GM19238 (cell line): Measurements from ENCODE around the gene MARCHF2.
A peak's percentile ranks its signal among the peaks of the same experiment; 100 is the strongest.

ENCODE experiments used
- DNase-seq: peaks from one replicate; pipeline ENCODE4 v3.0.0; 2011; ENCODE audit warnings: low spot score; ENCODE audit not compliant: insufficient read length

The MARCHF2 gene

DNA sequence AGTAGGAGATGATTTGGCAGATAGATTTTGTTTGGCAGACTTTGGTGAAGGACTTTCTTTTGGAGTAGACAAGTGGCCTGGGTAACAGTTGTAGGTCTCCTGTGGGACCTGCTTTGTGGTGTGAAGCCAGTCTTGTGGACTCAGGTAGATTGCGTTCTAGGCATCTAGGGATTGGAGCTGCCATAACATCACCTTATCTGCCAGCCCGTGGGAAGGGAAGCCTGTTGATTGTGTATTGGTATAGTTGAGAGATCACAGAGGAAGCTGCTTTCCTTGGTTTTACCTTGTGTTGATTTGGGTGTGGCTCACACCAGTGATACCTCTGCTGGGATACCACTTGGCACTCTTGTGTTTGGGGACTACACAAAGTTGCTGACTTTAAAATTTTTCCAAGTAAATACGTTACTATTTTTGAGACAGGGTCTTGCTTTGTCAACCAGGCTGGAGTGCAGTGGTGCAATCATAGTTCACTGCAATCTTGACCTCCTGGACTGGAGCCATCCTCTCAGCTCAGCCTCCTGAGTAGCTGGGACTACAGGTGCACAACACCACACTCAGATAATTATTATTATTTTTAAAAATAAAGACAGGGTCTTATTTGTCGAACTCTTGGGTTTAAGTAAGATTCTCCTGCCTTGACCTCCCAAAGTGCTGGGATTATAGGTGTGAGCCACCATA is 39.5 kb downstream of the MARCHF2 start:
- no peak for DNase-seq

DNA sequence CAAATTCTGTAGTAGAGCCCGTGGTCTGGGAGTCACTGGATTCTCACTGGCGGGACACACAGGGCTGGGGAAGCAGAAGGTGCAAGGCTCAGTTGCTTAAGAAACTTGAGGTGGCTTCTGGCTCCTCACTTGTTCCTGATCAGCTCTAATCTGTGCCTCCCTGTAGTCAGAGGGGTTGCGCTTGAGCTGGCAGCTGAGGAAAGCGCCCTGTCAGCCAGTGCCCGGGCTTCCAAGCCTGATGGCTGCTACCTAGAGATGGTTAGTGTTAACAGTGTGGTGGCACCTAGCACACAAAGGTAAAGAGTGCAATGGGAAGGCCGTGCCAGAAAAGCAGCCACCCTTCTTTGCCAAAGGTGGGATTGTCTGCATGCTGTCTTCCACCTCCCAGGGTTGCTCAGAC is 40.5 kb downstream of the MARCHF2 start:
- no peak for DNase-seq

DNA sequence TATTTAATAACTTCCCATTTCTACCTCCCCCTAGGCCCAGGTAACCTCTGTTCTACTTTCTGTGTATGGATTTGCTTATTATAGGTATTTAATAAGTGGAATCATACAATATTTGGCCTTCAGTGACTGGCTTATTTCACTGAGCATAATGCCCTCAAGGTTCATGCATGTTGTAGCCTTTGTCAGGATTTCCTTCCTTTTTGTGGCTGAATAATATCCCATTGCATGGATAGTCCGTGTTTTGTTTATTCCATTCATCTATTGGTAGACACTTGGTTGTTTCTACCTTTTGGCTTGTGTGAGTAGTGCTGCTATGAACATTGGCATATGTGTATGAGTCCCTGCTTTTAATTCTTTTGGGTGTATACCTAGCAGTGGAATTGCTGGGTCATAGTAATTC is 41.1 kb downstream of the MARCHF2 start:
- no peak for DNase-seq

DNA sequence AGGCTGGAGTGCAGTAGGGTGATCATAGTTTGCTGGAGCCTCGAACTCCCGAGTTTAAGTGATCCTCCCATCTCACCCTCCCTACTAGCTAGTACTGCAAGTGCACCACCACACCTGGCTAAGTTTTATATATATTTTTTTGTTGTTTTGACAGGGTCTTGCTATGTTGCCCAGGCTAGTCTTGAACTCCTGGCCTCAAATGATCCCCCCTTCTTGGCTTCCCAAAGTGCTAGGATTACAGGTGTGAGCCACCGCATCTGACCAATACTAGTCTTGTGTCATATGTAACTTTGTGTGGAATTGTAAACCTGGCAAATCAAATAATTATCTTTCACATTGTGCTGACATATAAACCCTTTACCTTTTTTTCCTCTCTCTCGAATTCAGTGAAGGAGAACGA is 41.9 kb downstream of the MARCHF2 start:
- no peak for DNase-seq

DNA sequence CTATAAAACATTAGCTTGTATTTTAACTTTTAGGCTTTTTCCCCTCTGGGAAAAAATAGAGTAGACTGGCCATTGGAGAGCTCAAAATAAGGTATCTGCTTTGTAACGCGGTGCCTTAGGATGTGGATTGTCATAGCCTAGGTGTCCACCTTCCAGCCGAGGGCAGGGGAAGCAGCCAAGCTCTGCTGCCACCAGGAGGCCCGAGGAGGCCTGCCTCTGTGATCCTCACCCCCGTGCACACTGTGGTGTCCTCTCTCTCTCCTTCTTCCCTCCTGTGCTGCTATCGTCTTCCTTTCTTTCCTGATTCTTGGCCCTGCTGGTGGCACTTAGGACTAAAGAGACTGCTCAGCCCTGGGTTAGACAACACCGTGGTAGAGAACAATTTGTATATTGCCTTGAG is 43.0 kb downstream of the MARCHF2 start:
- no peak for DNase-seq

DNA sequence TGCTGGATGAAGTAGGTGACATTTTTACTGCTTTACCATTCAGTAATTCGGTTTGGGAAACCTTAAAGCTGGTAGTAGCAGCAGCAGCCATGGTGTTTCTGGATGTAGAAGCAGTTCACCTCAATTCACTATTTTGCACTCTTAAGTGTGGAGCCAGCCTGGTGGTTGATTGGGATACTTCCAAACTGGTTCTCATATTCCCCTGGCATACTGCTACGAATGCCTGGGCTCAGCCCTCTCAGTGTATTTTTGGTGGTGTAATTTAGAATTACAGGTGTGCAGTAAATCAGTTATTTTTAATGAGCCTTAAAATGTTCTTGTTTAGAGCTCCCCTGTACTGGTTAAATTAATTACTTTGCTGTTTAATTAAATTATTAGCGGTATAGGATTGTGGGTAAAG is 44.1 kb downstream of the MARCHF2 start:
- DNase-seq, result no peak

DNA sequence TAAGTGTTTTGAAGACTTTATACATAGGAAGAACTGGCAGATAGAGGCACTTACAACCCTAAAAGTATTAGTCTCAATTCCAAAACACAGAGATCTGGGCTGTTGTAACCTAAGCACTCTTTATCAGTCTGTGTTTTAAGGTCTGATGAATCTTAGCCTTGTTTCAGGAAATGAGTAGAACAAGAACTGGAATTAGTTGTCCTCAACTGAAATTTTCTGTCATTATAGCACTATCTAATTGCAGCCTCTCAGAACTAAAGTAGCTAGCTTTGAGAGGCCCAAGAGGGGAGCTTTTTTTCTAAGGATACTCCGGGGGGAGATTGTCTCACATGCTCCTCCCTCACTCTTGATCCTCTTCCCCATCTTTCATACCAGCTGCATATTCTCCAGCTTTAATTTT is 44.7 kb downstream of the MARCHF2 start:
- no peak for DNase-seq

DNA sequence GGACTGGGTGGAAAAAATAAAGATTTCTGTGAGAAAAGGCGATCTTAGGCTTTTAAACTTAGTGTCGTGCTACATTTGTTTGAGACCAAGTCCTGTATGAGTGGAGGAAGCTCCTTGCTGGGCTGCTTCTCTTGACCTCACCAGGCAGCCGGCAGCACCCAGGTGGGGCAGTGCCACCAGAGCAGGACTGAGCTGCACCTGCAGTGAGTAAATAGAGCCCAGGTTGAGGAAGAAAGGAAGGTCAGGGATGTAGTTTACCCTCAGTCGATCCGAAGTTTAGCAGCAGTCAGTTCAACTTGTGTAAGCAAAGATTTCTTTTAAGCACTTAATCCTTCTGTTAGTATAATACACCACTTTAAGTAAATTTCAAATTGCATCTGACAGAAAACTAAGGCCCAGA is 45.3 kb downstream of the MARCHF2 start:
- no peak for DNase-seq

DNA sequence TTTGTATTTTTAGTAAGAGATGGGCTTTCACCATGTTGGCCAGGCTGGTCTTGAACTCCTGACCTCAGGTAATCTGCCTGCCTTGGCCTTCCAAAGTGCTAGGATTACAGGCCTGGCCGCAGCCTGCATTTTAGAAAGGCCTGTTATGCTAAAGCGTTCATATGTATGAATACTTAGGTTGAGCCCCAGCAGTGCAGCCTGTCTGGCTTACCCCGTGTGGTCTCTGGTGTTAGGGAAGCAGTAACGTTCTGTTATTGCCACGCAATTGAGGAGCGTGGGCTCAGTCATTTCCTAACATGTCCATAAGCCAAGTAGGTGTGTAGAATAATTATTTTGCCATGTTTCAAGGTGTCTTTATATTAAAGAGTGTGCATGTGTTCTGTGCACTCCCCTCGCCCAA is 46.0 kb downstream of the MARCHF2 start:
- no peak for DNase-seq

DNA sequence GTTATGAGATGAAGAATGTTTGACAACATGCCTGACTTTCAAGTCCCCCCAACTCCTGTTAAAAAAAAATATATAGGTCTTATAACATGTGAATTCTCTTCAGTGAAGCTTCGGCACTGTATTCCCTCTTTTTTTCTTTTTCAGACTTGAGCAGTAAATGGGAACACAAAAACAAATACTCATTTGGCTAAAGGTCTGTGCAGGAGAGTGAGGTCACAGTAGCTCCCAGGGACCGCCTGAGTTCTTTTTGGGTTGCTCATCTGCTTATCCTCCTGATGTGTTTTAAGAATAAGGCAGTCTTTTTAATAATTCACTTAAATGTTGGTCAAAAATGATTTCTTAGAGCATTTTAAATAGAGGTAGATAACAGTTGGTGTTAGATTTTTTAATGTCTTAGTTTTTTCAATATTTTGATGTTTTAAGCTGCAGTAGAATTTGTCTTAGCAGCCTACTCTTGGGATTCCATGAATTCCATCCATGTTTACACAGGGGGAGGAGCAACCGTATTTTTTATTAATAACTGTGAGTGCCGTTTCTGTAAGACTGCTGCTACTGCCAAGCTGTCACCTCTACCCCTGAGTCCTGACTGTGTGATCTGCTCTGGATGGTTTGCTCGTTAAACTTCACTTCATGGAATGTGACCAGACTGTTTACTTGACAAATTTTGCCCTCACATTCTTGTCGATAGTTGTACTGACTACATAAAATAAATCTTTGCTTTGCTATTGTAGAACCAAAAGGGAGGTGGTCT is 46.6 kb downstream of the MARCHF2 start:
- DNase-seq, result no peak

DNA sequence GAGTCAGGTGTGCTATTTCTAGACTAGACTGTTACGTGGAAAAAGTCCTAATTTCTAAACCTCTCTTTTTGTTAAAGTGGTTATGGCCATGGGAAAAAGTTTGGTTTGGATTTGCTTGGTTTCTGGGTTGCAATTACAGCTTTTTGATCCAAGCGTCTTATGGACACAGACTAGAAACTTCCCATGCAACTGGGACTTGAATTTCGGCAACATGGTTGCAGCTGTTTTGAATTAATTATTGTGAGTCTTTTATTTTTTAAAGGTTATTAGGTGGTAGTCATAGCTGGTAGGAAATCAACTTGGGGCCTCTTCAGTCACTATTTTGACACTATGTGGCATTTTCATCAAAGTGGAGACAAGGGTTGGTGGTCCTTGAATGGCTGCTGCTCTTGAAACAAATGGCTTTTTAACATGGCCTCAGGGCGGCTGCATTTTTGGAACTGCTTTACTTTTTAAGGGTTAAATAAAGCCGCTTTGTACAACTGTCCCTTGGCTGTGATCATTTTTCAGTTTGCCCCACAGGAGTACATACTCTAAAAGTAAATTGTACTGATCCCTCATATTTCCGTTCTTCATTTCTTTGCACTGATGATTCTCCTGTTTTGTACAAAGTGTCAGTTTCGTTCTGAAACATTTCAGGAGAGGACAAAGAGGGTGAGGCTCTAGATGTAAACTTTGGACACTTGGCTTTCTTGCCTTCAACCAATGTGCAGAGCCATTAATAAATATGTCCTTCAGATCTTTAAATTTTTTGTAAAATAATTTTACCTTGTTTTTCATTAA is 47.6 kb downstream of the MARCHF2 start:
- DNase-seq, result no peak

DNA sequence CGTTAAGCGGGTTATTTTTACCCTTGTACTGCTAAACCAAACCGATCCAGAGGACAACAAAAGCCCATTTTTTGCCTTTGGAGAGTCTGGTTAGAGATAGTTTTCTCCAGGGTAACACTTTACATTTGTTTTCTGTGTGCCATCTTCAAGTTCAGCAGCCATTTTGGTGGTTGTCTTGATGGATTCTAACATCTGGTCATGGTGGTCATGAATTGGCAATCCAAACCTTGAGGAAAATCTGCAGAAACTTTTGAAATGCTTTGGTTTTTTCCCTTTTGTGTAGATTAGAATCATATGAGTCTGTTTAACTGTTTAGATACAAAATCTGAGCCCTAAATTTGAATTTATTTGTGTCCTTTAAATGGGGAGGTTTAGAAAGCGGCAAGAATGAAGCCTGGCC is 48.3 kb downstream of the MARCHF2 start:
- no peak for DNase-seq

DNA sequence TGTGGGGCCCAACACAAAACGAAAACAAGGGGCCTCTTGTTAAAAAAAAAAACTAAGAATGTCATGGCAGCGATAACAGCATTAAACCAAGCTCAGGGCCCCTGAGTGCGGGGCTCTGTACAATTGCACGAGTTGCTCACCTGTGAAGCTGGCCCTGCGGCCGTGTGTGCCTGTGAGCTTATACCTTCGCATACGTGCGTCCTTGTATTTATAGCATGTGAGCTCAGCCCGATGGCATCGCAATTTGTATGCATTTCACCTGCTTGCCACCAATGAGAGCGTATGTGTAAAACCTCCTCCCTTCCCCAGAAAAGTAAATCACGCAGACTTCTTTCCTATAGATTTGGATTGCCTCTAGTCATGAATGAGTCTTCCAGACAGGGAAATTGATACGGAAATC is 48.8 kb downstream of the MARCHF2 start:
- DNase-seq, result no peak

DNA sequence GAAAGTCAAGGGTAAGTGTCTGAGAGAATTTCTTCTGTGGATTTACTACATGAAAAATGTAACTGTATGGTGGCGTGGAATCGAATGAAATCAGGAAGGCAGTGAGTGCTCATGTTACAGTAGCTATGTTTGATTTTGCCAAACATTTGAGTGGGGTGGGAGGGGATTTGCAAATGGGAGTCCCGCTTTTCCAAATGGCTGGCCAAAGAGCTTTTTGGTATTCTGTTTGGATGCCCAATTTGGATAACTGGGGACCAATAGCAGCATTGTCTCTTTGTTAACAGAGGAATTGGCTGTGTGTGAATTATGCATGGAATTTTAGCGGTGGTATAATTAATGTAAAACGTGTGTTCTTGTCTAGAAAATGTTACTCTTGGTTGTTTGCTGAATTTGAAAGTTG is 49.5 kb downstream of the MARCHF2 start:
- no peak for DNase-seq

DNA sequence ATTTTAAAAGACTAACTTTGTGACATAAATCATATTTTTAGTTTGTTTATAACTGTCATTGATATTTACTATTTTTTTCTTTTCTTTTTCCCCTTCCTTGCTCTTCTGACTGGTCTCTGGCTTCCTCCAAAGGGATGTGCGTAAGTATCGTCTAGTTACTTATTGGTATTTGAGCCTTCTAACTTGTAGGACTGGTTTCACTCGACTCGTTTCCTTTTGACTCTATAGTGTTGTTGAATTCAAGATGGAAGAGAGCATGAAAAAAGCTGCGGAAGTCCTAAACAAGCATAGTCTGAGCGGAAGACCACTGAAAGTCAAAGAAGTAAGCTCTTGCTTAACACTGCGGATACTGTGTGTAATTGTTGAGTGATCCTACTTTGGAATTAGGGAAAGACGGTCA is 50.3 kb downstream of the MARCHF2 start:
- no peak for DNase-seq

DNA sequence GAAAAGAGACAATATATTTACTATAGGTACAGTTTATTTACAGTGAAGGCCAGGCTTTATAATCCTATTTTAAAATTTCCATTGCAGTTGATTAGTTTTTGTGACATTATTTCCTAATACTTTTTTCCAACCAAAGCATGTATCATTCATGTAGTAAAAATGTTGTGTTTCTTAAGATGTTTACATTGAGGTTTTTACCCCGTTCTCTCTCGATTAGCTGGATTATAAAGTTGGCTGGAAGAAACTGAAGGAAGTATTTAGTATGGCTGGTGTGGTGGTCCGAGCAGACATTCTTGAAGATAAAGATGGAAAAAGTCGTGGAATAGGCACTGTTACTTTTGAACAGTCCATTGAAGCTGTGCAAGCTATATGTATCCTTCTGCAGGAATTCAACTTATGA is 52.9 kb downstream of the MARCHF2 start:
- DNase-seq, result no peak

DNA sequence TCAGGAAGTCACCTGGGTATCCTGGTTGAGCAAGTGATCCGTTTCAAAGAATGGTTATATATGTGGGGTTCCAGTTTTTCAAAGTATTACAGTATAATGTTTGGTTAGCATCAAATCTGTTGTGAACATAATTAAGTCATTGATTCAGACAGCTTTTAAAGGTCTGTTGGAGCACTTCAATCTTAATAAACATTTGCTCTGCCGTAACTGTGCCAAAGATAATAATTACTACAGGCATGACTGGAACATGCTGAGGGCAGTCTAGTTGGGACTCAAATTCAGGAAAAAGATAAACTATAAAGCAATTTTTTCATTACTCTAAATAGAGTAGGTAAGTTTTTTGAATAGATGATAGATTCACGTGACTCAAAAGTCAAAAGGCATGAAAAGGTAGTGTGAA is 55.0 kb downstream of the MARCHF2 start:
- no peak for DNase-seq

DNA sequence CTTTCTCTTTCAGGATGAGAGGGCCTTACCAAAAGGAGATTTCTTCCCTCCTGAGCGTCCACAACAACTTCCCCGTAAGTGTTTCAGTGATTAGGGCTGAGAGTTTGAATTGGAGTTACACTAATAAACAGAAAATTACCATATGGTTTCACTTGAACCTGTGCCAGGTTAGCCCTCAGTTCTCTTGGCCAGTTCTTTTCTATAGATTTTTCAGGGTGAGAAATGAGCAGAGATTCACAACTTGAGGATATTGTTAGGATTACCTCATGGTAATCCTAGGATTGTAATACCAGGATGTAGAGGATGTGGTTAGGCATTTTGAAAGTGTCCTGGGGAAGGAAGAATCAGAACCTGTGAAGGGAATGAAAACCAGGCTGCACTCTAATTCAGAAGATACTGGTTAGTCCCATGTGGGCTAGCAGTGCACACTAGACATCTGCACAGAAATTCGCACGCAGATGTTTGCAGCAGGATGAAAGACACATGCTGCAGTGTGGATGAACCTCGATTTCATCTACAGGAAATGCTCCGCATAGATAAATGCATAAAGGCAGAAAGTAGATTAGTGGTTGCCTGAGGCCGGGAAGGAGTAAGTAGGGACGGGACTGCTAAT is 55.8 kb downstream of the MARCHF2 start:
- DNase-seq, result no peak

DNA sequence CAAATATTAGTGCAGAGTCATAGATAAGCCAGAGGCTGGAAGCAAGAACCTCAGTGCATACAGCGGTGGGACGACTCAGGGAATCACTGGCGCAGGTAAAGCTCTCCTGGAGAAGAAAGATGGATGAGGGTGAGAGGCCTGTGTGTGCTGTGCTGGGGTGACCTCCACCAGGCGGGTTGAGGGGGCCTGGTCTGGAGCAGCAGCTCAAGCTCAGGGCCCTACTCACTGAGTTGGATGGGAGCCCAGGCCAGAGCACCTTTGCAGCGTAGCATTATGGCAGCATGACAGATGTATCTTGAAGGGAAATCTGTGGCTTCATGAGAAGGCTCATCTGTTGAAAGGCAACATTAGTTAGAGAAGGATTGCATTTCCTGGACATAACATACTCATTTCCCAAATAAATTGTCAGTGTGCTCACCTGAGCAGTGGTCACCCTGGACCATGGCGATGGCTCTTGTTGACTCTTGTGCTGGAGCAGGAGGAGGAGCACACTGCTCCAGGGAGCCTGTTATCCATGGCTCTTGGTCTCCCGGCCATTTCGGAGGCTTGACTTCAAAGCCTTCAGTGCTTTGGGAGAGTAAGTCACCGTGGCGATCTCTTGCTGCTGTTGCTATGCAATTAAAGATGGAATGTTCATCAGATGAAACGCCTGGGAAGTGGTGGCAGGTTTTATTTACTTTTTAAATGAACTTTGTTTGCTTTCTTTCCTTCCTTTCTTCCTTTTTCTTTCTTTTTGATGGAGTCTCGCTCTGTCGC is 56.7 kb downstream of the MARCHF2 start:
- DNase-seq, result no peak

DNA sequence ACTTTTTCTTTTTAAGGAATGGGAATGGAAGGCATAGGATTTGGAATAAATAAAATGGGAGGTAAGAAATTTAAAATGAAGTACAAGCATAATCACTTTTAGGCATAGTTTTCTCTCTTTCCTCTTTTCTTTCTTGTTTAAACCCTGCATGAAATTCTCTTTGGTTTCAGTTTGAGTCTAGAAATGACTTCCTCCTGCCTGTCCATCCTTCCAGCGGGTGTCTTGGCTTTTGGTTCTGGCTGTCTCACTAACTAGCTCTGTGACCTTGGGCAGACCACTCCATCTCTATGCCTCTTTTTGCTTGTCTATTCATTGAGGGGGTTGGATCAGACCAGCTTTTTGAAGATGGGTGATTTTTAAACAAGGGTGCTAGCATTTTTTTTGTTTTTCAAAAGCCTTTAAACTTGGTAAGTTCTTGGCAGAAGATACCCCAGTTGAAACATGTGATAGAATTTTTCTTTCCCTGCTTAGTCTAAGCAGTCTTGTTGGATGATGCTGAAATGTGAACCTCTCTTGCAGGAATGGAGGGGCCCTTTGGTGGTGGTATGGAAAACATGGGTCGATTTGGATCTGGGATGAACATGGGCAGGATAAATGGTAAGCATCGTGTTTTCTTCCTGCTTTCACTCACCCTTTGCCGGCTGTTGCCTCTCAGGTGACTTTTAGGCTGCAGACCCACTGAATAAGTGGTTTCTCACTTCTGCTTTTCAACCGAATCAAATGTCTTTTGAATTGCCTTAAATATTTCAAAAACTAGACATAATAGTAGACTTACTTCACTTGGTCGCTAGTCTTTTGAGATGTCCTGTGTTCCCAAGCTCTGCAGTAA is 60.8 kb downstream of the MARCHF2 start:
- DNase-seq, result peak; percentile 71
